ENCODE measurements around the gene CYP4V2.

DNA sequence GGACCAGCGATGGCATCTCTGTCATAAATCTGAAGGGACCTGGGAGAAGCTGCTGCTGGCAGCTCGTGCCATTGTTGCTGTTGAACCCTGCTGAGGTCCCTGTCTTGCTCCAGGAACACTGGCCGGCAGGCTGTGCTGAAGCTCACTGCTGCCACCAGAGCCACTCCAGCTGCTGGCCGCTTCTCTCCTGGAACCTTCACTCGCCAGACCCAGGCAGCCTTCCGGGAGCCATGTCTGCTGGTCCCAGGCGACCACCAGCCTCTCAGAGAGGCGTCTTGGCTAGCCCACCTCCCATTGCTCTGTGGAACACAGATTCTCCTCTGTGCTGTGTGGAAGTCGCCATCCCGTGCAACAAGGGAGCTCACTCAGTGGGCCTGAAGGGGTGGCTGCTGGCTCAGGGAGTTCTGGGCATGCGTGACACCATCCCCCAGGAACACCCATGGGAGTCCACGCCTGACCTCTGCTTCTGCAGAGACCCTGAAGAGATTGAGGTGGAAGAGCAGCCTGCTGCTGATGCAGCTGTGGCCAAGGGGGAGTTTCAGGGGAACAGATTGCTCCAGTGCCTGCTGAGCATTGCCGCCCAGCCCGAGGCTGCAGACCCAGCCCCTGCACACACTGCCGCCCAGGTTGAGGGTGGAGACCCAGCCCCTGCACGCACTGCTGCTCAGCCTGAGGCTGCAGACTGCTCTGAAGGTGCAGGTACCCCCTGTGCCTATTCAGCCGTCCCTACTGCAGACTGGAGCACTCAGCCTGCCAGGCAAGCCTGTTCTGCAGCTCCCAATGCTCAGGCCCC is 33.1 kb upstream of the CYP4V2 start:
- TF ChIP-seq CHD2 (IDR thresholded peaks at IDR 0.05; ENCODE audit: low read length, partially characterized antibody) (no peak), POLR2AphosphoS5 (IDR thresholded peaks at IDR 0.05; ENCODE audit: low read depth, low read length) (no peak), EP300 (IDR thresholded peaks at IDR 0.05; ENCODE audit: borderline replicate concordance in 1 of 2, low read depth in 1 of 2, low read length in 1 of 2) (no peak), SMC3 (IDR thresholded peaks at IDR 0.05; ENCODE audit: low read depth, low read length) (no peak), EZH2phosphoT487 (IDR thresholded peaks at IDR 0.05; ENCODE audit: borderline replicate concordance, low read depth) (no peak), RAD21 (IDR thresholded peaks at IDR 0.05; ENCODE audit: low read length) (no peak), MXI1 (IDR thresholded peaks at IDR 0.05; ENCODE audit: low read depth, low read length) (no peak), YY1 (IDR thresholded peaks at IDR 0.05; ENCODE audit: low read depth) (no peak), FOXM1 (IDR thresholded peaks at IDR 0.05; ENCODE audit: low read depth) (no peak), FOXJ3 (CRISPR knock-in tag; IDR thresholded peaks at IDR 0.05) (no peak)
- TF ChIP-seq, protein P1, sequence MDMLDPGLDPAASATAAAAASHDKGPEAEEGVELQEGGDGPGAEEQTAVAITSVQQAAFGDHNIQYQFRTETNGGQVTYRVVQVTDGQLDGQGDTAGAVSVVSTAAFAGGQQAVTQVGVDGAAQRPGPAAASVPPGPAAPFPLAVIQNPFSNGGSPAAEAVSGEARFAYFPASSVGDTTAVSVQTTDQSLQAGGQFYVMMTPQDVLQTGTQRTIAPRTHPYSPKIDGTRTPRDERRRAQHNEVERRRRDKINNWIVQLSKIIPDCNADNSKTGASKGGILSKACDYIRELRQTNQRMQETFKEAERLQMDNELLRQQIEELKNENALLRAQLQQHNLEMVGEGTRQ (IDR thresholded peaks at IDR 0.05; ENCODE audit: borderline replicate concordance, low read depth, low read length), result no peak
- TF ChIP-seq, protein P2, sequence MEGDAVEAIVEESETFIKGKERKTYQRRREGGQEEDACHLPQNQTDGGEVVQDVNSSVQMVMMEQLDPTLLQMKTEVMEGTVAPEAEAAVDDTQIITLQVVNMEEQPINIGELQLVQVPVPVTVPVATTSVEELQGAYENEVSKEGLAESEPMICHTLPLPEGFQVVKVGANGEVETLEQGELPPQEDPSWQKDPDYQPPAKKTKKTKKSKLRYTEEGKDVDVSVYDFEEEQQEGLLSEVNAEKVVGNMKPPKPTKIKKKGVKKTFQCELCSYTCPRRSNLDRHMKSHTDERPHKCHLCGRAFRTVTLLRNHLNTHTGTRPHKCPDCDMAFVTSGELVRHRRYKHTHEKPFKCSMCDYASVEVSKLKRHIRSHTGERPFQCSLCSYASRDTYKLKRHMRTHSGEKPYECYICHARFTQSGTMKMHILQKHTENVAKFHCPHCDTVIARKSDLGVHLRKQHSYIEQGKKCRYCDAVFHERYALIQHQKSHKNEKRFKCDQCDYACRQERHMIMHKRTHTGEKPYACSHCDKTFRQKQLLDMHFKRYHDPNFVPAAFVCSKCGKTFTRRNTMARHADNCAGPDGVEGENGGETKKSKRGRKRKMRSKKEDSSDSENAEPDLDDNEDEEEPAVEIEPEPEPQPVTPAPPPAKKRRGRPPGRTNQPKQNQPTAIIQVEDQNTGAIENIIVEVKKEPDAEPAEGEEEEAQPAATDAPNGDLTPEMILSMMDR (IDR thresholded peaks at IDR 0.05), result no peak

Data from SK-N-SH (cell line).